Upper lobe of left lung (tissue), 6 donors: ENCODE data around the gene ZIC1. TPM values are rescaled to one million over a fixed set of nuclear protein-coding genes. Genes with fewer than 3 reads are reported as not detected.
A peak's percentile ranks its signal among the peaks of the same experiment; 100 is the strongest.

Experiments used
- ATAC-seq, 2 donors: fragments of 200-7000 bp; cut with Tn5 transposase; one replicate each; pipeline ENCODE4 v1.9.1; 2022; ENCODE audit warnings: mild to moderate bottlenecking in 2 of 2, moderate library complexity in 2 of 2; ENCODE audit not compliant: low FRiP score in 2 of 2
- DNase-seq, 2 donors: peaks; one replicate each; pipeline ENCODE4 v3.0.0-alpha.2; 2019 to 2020
- H3K27ac ChIP-seq, 4 donors: fragments of 200-600 bp; sonication (generic); one replicate each; pipeline ENCODE4 v1.5.1; 2016 to 2019
- H3K27me3 ChIP-seq, 4 donors: fragments of 200-600 bp; sonication (generic); one replicate each; pipeline ENCODE4 v1.5.1; 2017 to 2019
- H3K36me3 ChIP-seq, 4 donors: fragments of 200-600 bp; sonication (generic); one replicate each; pipeline ENCODE4 v1.5.1; 2016 to 2019
- H3K4me1 ChIP-seq, 4 donors: fragments of 200-600 bp; sonication (generic); one replicate each; pipeline ENCODE4 v1.5.1; 2018 to 2019
- H3K4me3 ChIP-seq, 4 donors: fragments of 200-600 bp; sonication (generic); one replicate each; pipeline ENCODE4 v1.5.1; 2017 to 2019; ENCODE audit warnings: mild to moderate bottlenecking in 2 of 4, moderate library complexity in 1 of 4
- H3K9me3 ChIP-seq, 4 donors: fragments of 200-600 bp; sonication (generic); one replicate each; pipeline ENCODE4 v1.5.1; 2018 to 2019
- CTCF ChIP-seq, 6 experiments: fragments of 450-650 bp in 4 of 6; fragments of 200-600 bp in 2 of 6; sonication (generic) in 2 of 6; IDR thresholded peaks; one replicate each; pipeline ENCODE4 v1.5.1; 2016 to 2019; ENCODE audit warnings: antibody characterized with exemption in 6 of 6
- EP300 ChIP-seq, 4 donors: sonication (generic); formaldehyde crosslinking; IDR thresholded peaks; one replicate each; pipeline ENCODE4 v1.5.1; 2017; ENCODE audit warnings: antibody characterized with exemption in 4 of 4, control low read depth in 2 of 4
- POLR2A ChIP-seq, 4 donors: fragments of 450-650 bp; IDR thresholded peaks; one replicate each; pipeline ENCODE4 v1.5.1; 2016 to 2017; ENCODE audit warnings: antibody characterized with exemption in 4 of 4, mild to moderate bottlenecking in 2 of 4
- POLR2AphosphoS5 ChIP-seq, 2 donors: sonication (generic); formaldehyde crosslinking; IDR thresholded peaks; one replicate each; pipeline ENCODE4 v1.5.1; 2017; ENCODE audit warnings: antibody characterized with exemption in 2 of 2
- WGBS, 2 donors: methylation state at CpG; one replicate each; pipeline ENCODE4 v1.1.5; 2017 to 2018; 5-methylcytosine and 5-hydroxymethylcytosine counted together
- total RNA-seq, 6 donors: library from RNA; depleted of rRNA in 4 of 6; stranded (reverse); fragments of >200 nt in 4 of 6; gene quantifications; one replicate each; pipeline versions ENCODE4 v1.1.0 to v1.2.1, GENCODE V29; 2016 to 2021
- donor health status: DM: no; HTN: no; CAD: no; lungs with moderate emphysema.
- donor health status: DM: no; HTN: yes; CAD: no; lungs with severe emphysema.

Gene ZIC1
- total RNA-seq, 6 donors from 2014 or later: not detected

DNA sequence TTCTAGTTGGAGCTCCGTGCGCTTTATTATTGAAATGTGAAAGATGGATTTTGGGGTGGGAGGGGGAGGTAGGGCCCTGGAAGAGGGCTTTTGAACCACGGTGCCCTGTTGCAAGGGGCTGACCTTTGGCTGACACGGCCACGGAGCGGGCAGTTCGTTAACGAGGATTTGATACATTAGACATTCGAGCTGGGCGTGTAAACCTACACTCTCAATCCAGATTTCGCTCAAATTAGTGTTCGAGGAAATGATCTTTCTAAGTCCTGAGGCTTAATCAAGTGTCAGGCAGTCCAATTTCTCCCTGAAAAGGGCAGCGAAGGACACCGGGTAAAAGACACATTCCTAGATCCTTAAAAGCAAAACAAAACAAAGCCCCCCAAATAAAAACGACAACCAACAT, 13.0 kb downstream of the ZIC1 start:
- peaks cover 7 to 12% (median 10%) of the 10 kb centered on the region in 4 donors for H3K4me1 ChIP-seq
- DNase-seq: no peak
- no peak overlapping the region for H3K27ac ChIP-seq
- 17 to 19% methylated on average over 15 of the region's 15 CpGs for WGBS, 2 donors
- no peak for ATAC-seq
- peaks cover 1 to 62% (median 39%) of the 10 kb centered on the region in 4 donors for H3K27me3 ChIP-seq
- H3K36me3 ChIP-seq: no peaks in the 10 kb centered on the region
- peaks cover 0 to 3% (median 0%) of the 10 kb centered on the region in 4 donors for H3K9me3 ChIP-seq
- TF ChIP-seq POLR2AphosphoS5 (IDR thresholded peaks at IDR 0.05) (no peak), CTCF (IDR thresholded peaks at IDR 0.05) (no peak), POLR2A (IDR thresholded peaks at IDR 0.05) (no peak), EP300 (IDR thresholded peaks at IDR 0.05) (no peak)
- H3K4me3 ChIP-seq: no peak overlapping the region

- no peak for ATAC-seq
- DNase-seq: peak in 1 of 2 donors; percentile 32
- Histone ChIP-seq H3K4me3 (no peak overlapping the region), H3K27me3 (peaks cover 1 to 61% (median 39%) of the 10 kb centered on the region in 4 donors), H3K36me3 (no peaks in the 10 kb centered on the region), H3K27ac (no peak overlapping the region), H3K4me1 (peaks cover 7 to 12% (median 10%) of the 10 kb centered on the region in 4 donors), H3K9me3 (peaks cover 0 to 3% (median 0%) of the 10 kb centered on the region in 4 donors)
- no peak for TF ChIP-seq CTCF (IDR thresholded peaks at IDR 0.05)
- no peak for TF ChIP-seq EP300 (IDR thresholded peaks at IDR 0.05)
- TF ChIP-seq POLR2AphosphoS5 (IDR thresholded peaks at IDR 0.05): no peak
- TF ChIP-seq POLR2A (IDR thresholded peaks at IDR 0.05): no peak
- 12 to 16% methylated on average over 33 to 36 of the region's 36 CpGs for WGBS, 2 donors
These were observed 13.7 kb downstream of the ZIC1 start for GRCh38 chr3:147422601-147423536.

DNA sequence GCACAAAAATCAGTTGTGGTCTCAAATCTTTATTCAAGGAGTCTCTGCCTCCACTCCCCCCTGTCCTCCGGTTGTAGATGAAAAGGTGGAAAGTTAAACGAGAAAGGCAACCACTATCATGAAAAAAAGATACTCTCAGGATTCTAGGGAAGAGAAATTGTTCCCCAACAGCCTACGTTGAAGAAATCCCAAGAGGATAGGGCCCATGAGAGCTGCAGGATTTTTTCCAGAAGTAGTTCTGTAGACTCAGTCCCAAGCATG, 14.3 kb downstream of the ZIC1 start:
- WGBS, 2 donors: 2 to 18% methylated on average over 3 of the region's 3 CpGs
- peaks cover 7 to 12% (median 10%) of the 10 kb centered on the region in 4 donors for H3K4me1 ChIP-seq
- no peaks in the 10 kb centered on the region for H3K36me3 ChIP-seq
- DNase-seq (no peak), ATAC-seq (no peak)
- H3K9me3 ChIP-seq: peaks cover 0 to 3% (median 0%) of the 10 kb centered on the region in 4 donors
- no peak overlapping the region for H3K4me3 ChIP-seq
- TF ChIP-seq POLR2A (IDR thresholded peaks at IDR 0.05) (no peak), POLR2AphosphoS5 (IDR thresholded peaks at IDR 0.05) (no peak), EP300 (IDR thresholded peaks at IDR 0.05) (no peak), CTCF (IDR thresholded peaks at IDR 0.05) (no peak)
- H3K27me3 ChIP-seq: peaks cover 1 to 57% (median 37%) of the 10 kb centered on the region in 4 donors
- no peak overlapping the region for H3K27ac ChIP-seq

- Histone ChIP-seq H3K4me3 (no peak overlapping the region), H3K36me3 (no peaks in the 10 kb centered on the region), H3K4me1 (peaks cover 5 to 8% (median 8%) of the 10 kb centered on the region in 4 donors), H3K27ac (no peak overlapping the region), H3K9me3 (peaks cover 0 to 3% (median 0%) of the 10 kb centered on the region in 4 donors), H3K27me3 (peaks cover 1 to 53% (median 34%) of the 10 kb centered on the region in 4 donors)
- no peak for TF ChIP-seq CTCF (IDR thresholded peaks at IDR 0.05)
- no peak for TF ChIP-seq POLR2A (IDR thresholded peaks at IDR 0.05)
- no peak for TF ChIP-seq EP300 (IDR thresholded peaks at IDR 0.05)
- no peak for TF ChIP-seq POLR2AphosphoS5 (IDR thresholded peaks at IDR 0.05)
- ATAC-seq (no peak), DNase-seq (peak in 1 of 2 donors; percentile 75)
- 12% methylated on average over 26 to 33 of the region's 33 CpGs for WGBS, 2 donors
These were observed 14.8 kb downstream of the ZIC1 start for GRCh38 chr3:147423798-147424580.
